Activated CD4-positive, alpha-beta T cell treated with anti-CD3 and anti-CD28 coated beads, Interleukin-2, amount 50 U/mL, for 1 hour (primary cell): ENCODE measurements around the gene EPB41L4B.
A peak's percentile ranks its signal among the peaks of the same experiment; 100 is the strongest.
"Not testable (repeated sequence)": the region's sequence is repeated elsewhere in the genome, so short reads cannot be mapped to it uniquely, and the experiment has no call there.

Source experiments
- DNase-seq: peaks from one replicate; pipeline ENCODE4 v3.0.0-alpha.2; 2020

The EPB41L4B gene

GRCh38 chr9:109320742-109321448 lies at the start of gene EPB41L4B:
Gene EPB41L4B, minus strand, starts transcription at chr9:109321059. Its CDS starts 613 bp downstream, at chr9:109320446.
- peak; percentile 85 for DNase-seq

- no peak for DNase-seq
These were observed 48.4 kb upstream of the EPB41L4B start for GRCh38 chr9:109369285-109369684.

GRCh38 chr9:109360771-109361170 lies 39.9 kb upstream of the EPB41L4B start:
- no peak for DNase-seq

GRCh38 chr9:109358968-109359603 lies 38.2 kb upstream of the EPB41L4B start:
- DNase-seq: not testable (repeated sequence)

- DNase-seq: no peak
These were observed 34.9 kb upstream of the EPB41L4B start for GRCh38 chr9:109355564-109356297.

- no peak for DNase-seq
These were observed 33.3 kb upstream of the EPB41L4B start for GRCh38 chr9:109354190-109354589.

- no peak for DNase-seq
These were observed 30.2 kb upstream of the EPB41L4B start for GRCh38 chr9:109351032-109351431.

- DNase-seq: no peak
These were observed 28.6 kb upstream of the EPB41L4B start for GRCh38 chr9:109349421-109349846.

GRCh38 chr9:109346904-109347303 lies 26.0 kb upstream of the EPB41L4B start:
- no peak for DNase-seq

GRCh38 chr9:109344866-109345265 lies 24.0 kb upstream of the EPB41L4B start:
- no peak for DNase-seq

GRCh38 chr9:109342878-109343277 lies 22.0 kb upstream of the EPB41L4B start:
- no peak for DNase-seq

GRCh38 chr9:109341561-109341960 lies 20.7 kb upstream of the EPB41L4B start:
- DNase-seq: no peak

GRCh38 chr9:109340979-109341378 lies 20.1 kb upstream of the EPB41L4B start:
- DNase-seq: not testable (repeated sequence)

- no peak for DNase-seq
These were observed 15.6 kb upstream of the EPB41L4B start for GRCh38 chr9:109336409-109336808.

GRCh38 chr9:109335929-109336328 lies 15.1 kb upstream of the EPB41L4B start:
- no peak for DNase-seq

GRCh38 chr9:109335121-109335520 lies 14.3 kb upstream of the EPB41L4B start:
- DNase-seq: no peak

- no peak for DNase-seq
These were observed 10.5 kb upstream of the EPB41L4B start for GRCh38 chr9:109331353-109331752.

- DNase-seq: no peak
These were observed 8.9 kb upstream of the EPB41L4B start for GRCh38 chr9:109329638-109330258.

- DNase-seq: no peak
These were observed 8.2 kb upstream of the EPB41L4B start for GRCh38 chr9:109328978-109329637.

GRCh38 chr9:109325089-109325488 lies 4.2 kb upstream of the EPB41L4B start:
- DNase-seq: no peak

GRCh38 chr9:109323771-109324170 lies 2.9 kb upstream of the EPB41L4B start:
- no peak for DNase-seq

GRCh38 chr9:109321727-109322126 lies 868 bp upstream of the EPB41L4B start:
- no peak for DNase-seq

GRCh38 chr9:109320331-109320741 lies 523 bp downstream of the EPB41L4B start:
- no peak for DNase-seq
